ENCODE data around the gene SYT12.

Gene SYT12, protein sequence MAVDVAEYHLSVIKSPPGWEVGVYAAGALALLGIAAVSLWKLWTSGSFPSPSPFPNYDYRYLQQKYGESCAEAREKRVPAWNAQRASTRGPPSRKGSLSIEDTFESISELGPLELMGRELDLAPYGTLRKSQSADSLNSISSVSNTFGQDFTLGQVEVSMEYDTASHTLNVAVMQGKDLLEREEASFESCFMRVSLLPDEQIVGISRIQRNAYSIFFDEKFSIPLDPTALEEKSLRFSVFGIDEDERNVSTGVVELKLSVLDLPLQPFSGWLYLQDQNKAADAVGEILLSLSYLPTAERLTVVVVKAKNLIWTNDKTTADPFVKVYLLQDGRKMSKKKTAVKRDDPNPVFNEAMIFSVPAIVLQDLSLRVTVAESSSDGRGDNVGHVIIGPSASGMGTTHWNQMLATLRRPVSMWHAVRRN

GRCh38 chr11:67022961-67023956 is at the start of gene SYT12:
SYT12 (plus strand) TSS chr11:67023134; CDS start chr11:67030145, 7,011 bp downstream.
- TF ChIP-seq EZH2phosphoT487 (IDR thresholded peaks at IDR 0.05; ENCODE audit: low read depth) = no peak
- TF ChIP-seq, protein P1, sequence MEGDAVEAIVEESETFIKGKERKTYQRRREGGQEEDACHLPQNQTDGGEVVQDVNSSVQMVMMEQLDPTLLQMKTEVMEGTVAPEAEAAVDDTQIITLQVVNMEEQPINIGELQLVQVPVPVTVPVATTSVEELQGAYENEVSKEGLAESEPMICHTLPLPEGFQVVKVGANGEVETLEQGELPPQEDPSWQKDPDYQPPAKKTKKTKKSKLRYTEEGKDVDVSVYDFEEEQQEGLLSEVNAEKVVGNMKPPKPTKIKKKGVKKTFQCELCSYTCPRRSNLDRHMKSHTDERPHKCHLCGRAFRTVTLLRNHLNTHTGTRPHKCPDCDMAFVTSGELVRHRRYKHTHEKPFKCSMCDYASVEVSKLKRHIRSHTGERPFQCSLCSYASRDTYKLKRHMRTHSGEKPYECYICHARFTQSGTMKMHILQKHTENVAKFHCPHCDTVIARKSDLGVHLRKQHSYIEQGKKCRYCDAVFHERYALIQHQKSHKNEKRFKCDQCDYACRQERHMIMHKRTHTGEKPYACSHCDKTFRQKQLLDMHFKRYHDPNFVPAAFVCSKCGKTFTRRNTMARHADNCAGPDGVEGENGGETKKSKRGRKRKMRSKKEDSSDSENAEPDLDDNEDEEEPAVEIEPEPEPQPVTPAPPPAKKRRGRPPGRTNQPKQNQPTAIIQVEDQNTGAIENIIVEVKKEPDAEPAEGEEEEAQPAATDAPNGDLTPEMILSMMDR (IDR thresholded peaks at IDR 0.05; ENCODE audit: low read depth, low read length) = no peak
- Histone ChIP-seq H2AFZ (ENCODE audit: low read depth, low read length) (no peak within 1 kb of the TSS), H4K20me1 (ENCODE audit: insufficient read depth, low read length) (no peaks in the 10 kb centered on the region), H3K27ac (ENCODE audit: low read length) (no peak within 1 kb of the TSS), H3K4me3 (ENCODE audit: low read length) (no peak within 1 kb of the TSS), H3K9me3 (ENCODE audit: insufficient read depth, low read length) (no peaks in the 10 kb centered on the region), H3K79me2 (ENCODE audit: low read length) (no peaks in the 10 kb centered on the region), H3K4me1 (ENCODE audit: low read length) (peaks cover 53% of the 10 kb centered on the region), H3K9ac (ENCODE audit: low read length) (no peak within 1 kb of the TSS), H3K4me2 (ENCODE audit: low read length) (peak within 1 kb of the TSS; percentile 65), H3K36me3 (replicated peaks; ENCODE audit: low read depth, low read length) (no peaks in the 10 kb centered on the region), H3K27me3 (ENCODE audit: low read depth, low read length) (peaks cover 51% of the 10 kb centered on the region)

DNA sequence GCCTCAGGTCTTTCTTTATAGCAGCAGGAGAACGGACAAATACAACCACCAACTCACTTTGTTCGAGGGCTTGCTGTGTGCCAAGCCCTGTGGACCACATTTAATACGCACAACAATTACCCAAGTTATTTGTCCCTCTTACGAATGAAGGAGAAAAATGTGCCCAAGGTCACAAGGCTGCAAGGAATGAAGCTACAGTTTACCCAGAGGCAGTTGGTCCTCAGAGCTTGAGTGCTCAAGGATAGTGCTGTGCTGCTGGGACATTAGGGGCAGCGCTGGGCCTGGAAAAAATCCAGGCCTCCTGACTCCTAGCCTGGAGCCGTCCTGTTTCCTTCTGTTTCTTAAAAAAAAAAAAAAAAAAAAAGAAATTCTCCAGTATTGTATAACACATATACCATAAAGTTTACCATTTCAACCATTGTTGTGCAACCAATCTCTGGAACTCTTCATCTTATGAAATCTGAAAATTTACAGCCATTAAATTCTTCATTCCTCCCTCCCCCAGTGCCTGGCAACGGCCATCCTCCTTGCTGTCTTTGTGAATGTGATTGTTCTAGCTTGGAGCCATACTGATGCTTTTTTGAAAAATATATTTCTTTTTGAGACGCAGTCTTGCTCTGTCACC is 48.9 kb upstream of the SYT12 start:
- no peak overlapping the region for H3K4me3 ChIP-seq (ENCODE audit: low read length)
- H3K4me1 ChIP-seq (ENCODE audit: low read length) = no peaks in the 10 kb centered on the region
- H3K36me3 ChIP-seq (replicated peaks; ENCODE audit: low read depth, low read length) = no peaks in the 10 kb centered on the region
- no peak overlapping the region for H3K4me2 ChIP-seq (ENCODE audit: low read length)
- H3K27ac ChIP-seq (ENCODE audit: low read length) = no peak overlapping the region
- no peaks in the 10 kb centered on the region for H4K20me1 ChIP-seq (ENCODE audit: insufficient read depth, low read length)
- H3K9ac ChIP-seq (ENCODE audit: low read length) = no peak overlapping the region
- no peaks in the 10 kb centered on the region for H3K9me3 ChIP-seq (ENCODE audit: insufficient read depth, low read length)
- H2AFZ ChIP-seq (ENCODE audit: low read depth, low read length) = no peak overlapping the region
- no peak for TF ChIP-seq EZH2phosphoT487 (IDR thresholded peaks at IDR 0.05; ENCODE audit: low read depth)
- TF ChIP-seq, protein P1 (IDR thresholded peaks at IDR 0.05; ENCODE audit: low read depth, low read length) = no peak
- H3K79me2 ChIP-seq (ENCODE audit: low read length) = no peaks in the 10 kb centered on the region
- peaks cover 6% of the 10 kb centered on the region; the same call in 1 of the 2 replicates for H3K27me3 ChIP-seq (ENCODE audit: low read depth, low read length)

- Histone ChIP-seq H3K27ac (ENCODE audit: low read length) (no peak within 1 kb of the TSS), H2AFZ (ENCODE audit: low read depth, low read length) (no peak within 1 kb of the TSS), H3K36me3 (replicated peaks; ENCODE audit: low read depth, low read length) (no peaks in the 10 kb centered on the region), H3K4me1 (ENCODE audit: low read length) (no peaks in the 10 kb centered on the region), H3K79me2 (ENCODE audit: low read length) (no peaks in the 10 kb centered on the region), H4K20me1 (ENCODE audit: insufficient read depth, low read length) (no peaks in the 10 kb centered on the region), H3K9ac (ENCODE audit: low read length) (no peak within 1 kb of the TSS), H3K9me3 (ENCODE audit: insufficient read depth, low read length) (0 out of 2 replicates have a peak, but pooled peaks cover 4% of the 10 kb centered on the region), H3K4me3 (ENCODE audit: low read length) (no peak within 1 kb of the TSS), H3K4me2 (ENCODE audit: low read length) (0 out of 2 replicates have a peak within 1 kb of the TSS, but pooled peaks have one; percentile 1), H3K27me3 (ENCODE audit: low read depth, low read length) (peaks cover 6% of the 10 kb centered on the region; the same call in 1 of the 2 replicates)
- TF ChIP-seq EZH2phosphoT487 (IDR thresholded peaks at IDR 0.05; ENCODE audit: low read depth) = no peak
- TF ChIP-seq, protein P1 (IDR thresholded peaks at IDR 0.05; ENCODE audit: low read depth, low read length) = no peak
Observed at GRCh38 chr11:66974724-66975404, 48.1 kb upstream of the SYT12 start, which contains the start of gene C11orf86. C11orf86 (plus strand) TSS chr11:66975304; CDS start chr11:66975363, 59 bp downstream.

Data from OCI-LY3 (cell line).